ENCODE data around the gene POU6F2.

POU6F2 gene

DNA sequence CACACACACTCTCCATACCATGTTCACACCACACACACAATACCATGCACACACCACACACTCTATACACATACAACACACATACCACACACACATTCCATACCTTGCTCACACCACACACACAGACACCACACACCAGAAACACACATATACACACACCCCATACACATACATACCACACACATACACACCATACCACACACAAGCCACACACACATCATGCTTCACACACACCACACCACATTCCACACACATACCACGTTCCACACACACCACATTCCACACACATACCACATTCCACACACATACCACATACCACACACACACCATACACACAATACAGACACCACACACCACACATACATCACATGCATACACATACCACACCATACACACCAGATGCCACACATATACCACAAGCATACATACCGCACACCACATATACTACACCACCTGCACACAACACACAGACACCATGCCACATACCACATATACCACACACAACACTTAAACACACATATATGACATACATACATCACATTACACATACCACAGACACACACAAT, 282.7 kb downstream of the POU6F2 start:
- DNase-seq: no peak

DNA sequence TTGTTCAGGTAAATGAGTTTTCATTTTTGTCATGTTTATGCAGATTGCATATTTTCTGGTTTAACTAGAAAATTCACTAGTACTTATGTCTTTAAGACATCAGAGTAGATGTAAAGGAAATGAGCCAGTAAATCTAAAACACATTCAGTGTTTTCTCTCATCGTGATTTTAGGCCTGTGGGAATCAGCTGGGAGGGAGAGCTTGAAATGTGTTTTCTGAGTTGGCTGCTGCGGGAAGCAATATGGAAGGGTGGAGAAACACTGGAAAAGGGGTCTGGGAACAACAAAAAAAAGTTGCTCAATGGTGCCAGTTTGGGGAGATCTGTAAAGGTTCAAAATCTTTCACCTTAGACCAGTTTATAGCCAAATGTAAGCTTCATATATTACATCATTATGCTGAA, 284.1 kb downstream of the POU6F2 start:
- DNase-seq: no peak

DNA sequence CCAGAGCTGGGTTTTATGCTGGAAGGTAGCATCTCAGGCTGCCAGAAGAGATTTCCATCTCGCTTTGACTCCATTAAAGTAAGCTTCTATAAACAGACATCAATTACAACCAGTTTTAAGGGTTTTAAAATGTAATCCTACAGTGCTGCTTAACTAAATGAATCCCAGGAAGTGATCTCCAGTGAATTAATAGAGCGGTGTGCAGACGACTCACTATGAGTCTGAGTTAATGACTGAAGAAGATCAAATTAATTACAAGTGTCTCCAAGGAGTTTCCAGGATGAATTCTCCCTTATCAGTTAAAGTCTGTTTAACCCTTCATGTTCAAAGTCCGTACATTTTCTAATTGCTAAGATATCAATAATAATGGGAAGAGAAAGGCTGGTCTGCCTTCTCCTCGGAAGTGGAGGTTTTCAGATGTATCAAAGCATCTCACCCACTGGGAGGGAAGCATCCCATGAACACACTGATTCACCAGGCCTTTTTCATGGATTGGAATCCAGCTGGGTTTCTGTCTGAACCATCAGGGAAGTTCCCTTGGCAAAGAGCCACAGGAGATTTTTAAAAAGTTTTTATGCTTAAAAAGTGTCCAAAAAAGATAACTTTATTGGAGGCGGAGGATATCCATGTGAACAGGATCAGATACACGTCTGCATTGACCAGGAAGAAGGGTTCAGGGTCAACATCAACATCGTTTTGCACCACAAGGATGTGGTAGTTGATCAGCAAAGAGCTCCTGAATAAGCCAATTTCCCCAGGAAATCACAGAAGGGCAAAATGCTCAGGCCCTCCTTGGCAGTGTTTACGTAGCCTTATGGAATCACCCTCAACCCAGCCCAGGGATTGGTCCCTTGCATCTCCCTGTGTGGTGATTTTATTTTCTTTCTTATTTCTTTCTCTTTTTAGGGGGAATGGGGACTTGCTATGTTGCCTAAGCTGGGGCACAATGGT, 288.2 kb downstream of the POU6F2 start:
- DNase-seq: no peak

DNA sequence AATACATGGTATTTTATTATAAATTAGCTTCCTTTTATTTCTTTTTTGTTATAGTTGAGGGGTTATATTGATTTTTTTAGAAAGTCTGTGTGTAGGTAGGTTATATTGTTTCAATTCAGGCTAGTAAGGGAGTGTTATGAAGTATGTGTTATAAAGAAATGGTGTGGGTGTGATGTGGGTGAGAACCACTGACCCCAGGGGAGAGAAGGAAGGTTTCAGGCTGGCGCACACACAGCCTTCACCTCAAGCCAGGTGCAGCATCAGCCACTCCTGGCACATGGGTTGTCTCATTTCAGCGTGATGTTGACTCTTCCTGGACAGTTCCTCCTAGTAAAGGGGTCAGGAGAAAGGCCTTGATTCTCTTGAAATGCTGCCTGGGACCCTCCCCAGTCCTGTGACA, 291.3 kb downstream of the POU6F2 start:
- no peak for DNase-seq

DNA sequence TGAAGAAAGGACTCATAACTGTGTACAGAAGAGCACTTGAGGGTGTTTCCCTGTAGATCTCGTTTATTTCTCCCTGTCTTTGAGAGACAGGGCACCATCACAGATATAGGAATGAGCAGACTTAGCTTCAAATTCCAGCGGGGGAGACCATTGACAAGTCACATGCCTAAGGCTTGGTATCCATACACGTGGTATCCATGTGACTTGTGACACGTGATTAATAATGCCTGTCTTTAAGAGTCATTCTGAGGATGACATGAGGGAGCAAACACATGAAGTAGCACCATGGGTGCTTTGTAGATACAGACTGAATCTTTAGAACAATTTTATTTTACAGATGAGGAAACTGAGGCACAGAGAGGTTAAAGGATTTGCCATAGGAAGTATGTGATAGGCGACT, 292.3 kb downstream of the POU6F2 start:
- DNase-seq: no peak

DNA sequence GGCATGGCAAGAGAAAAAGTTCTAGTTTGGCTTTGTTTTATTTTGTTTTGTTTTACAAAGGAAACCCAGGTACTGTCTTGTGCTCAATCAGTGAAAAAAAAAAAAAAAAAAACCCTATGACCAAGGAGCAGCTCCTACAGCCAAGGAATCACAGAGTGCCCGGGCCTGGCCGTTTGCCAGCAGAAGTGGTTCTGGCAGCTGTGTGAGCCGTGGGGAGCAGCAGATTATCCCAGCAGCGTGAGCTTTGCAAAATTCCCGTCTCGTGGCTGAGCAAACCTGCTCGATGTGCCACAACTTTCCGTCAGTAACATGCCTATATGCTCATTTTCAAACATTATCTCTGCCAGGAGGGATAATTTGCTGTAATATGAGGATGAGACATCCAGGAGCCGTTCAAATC, 293.7 kb downstream of the POU6F2 start:
- DNase-seq: no peak

DNA sequence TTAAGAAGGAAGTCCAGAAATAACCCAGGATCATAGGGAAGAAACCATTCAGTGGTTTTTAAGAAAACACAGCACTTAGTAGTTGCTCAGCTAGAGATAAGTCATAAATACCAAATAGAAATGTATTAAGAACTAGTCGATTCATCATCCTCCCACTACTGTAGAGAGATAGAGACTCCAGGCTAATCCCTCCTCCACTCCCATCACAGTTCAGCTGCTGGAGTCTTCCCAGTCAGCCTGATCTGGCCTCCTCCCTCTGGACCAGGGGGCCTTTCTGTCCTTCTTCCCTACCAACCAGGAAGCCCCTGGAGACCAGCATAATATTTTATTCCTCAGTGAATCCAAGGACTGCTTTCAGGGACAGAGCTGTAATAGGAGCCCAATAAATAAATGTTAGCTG, 294.4 kb downstream of the POU6F2 start:
- DNase-seq: no peak

DNA sequence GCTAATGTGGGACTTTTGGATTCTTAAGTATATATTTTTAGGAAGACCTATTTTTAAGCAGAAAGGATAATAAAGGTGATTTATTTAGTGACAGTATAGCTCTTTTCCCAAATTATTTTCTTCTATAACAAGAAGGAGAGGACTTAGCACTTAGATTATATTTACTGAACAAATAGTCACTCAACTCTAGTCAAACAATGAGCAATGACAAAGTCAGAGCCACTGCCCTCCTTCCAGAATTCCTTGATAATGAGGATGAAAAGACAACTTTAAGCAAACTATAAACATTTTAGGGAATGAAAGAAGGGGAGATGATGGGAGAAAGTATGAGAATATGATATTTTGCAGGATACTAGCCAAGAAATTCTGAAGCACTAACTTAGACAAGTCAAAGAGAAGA, 295.0 kb downstream of the POU6F2 start:
- DNase-seq: no peak

DNA sequence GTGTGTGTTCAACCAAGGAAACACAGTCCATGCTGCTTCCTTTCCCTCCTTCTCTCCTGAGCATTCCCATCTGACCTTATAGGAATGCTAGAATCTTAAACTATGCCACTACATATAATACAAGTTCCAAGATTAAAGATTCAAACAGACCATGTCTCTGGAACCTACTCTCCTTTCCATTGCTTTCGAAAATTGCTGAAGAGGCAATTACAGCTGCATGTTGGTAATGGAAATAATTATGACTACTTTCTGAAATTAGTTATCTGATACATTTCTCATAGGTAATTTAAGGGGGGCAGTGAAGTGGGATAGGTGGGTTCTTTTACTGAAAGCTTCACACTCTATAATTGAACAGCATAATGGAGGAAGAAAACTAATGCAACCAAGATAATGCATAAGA, 302.6 kb downstream of the POU6F2 start:
- DNase-seq: no peak

DNA sequence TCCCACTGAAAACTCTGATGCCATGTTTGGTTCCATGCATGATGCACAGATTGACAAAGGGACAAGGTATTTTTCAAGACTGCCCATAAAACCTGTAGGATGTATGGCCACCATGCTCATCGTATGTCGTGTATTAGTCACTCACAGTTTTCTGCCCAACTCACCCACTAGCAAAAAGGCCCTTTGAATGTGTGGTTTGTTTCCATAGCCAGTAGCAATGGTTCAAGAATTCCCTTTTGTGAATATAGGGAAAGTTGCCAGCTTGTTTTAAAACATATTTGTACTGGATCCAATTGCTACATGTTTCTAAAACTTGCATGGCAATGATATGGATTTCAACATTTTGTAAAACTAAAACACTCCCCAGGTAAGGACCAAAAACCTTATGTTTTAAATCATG, 307.5 kb downstream of the POU6F2 start:
- no peak for DNase-seq

DNA sequence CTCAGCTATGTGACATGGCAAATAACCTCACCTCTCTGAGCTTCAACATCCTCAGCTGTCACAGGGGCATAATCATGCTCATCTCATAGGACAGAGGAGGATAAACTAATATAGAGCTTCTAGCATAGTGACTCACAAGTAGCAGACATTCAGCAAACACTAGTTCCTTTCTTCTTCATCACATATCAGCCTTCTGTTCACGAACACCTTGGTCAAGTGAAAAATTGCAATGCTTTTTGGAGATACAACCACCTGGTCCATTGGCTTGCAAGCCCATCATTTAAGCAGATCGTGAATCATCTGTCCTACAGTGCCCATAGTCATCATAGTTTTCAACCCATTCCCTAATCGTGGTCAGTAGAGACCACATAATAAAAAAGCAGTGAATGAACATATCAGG, 310.6 kb downstream of the POU6F2 start:
- no peak for DNase-seq

DNA sequence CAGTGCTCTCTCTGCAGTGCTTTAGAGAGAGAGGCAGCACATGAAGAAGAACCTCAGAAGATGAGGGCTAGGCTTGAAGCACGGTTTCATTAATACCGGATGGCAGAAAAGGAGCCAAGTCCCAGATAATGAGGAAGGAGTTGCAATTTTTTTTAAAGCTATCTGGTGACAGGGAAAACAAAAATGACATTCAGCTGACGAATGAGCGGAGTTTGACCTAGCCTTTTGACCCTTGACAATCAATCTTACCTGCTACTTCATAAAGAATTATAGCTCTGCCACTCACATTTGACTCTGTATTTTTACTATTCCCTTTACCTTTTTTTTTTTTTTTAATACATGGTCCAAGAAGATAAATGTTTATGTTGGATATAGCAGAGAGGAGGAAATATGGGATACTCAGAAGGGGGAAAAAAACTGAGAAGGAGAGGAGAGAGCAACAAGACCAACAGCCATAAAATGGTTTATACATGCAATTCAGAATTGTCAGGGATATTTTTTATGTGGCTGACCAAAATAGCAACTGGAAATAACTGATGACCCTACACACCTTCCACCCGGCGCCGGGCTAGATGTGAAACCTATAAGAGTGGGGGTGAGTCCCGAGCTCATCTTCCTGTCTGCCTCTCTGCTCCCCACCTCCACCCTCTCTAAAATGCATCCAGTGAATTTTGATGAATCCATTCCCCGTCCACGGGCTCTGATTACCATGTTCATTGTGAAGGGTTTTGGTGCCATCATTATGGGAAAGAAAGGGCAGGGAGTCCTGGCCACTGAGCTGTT, 314.1 kb downstream of the POU6F2 start:
- no peak for DNase-seq

DNA sequence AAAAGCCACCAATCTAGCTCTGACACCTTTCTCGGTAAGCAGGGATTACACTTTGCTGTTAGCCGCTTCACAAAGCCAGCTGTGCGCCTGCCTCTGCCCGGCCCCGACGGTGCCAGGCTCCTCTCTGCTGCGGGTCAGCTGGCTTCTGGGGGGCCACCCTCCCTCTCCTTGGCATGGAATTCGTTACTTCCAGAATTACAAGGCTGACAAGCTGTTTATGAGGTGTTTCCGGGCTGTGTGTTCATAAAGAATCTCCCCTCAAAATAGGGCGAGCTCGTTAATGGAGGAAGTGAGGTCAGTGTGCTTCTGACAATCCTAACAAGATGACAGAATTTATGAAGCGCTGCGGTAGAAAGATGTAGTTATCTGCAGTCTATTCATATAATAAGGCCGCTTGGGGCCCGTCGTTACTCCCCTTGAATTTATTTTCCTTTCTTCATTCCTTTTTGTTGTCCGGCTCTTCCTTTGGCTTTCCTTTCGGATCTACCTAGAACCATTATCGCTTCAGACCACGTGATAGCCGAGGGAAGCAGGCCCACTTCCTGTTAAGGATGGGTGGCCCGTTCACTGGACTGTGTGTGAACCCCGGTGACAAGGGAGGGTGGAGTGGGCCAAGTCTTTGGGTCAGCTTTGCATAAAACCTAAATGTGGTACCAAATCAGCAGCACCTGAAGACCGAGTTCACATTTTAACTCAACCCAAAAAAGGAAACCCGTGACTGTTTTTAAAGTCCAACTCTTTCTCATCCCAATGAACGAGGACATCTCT, 315.5 kb downstream of the POU6F2 start:
- no peak for DNase-seq

DNA sequence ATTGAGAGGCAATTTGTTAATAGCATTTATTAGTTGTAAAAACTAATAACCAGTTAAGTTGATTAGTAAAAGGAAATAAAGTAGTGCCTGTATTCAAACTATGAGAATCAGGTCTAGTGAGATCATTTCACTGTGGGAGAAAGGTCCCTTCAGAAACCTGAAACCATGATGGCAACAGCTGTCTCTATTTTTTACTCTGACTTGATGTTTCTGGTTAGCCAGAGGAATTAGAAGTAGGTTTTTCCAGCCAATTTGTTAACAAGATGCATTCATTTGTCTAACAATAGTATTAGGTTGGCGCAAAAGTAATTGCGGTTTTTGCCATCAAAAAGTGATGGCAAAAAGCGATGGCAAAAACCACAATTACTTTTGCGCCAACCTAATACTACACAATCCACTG, 316.3 kb downstream of the POU6F2 start:
- no peak for DNase-seq

DNA sequence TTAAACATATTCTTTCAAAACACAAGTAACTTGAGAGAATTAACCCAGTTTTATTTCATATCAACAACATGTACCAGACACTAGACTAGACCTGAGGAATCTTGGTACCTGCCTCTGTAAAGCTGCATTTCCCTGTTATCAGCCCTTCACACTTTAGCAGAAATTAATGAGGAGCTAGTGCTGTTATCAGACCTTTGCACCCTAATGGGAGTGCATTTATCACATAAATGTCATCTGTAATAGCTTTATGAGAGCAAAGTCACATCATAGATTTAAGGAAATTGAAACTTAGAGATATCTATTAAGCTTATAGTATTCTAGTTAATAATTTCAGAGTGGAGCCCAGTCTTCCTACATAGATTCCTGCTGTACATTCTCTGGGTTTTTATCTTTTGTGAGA, 318.1 kb downstream of the POU6F2 start:
- DNase-seq: no peak

DNA sequence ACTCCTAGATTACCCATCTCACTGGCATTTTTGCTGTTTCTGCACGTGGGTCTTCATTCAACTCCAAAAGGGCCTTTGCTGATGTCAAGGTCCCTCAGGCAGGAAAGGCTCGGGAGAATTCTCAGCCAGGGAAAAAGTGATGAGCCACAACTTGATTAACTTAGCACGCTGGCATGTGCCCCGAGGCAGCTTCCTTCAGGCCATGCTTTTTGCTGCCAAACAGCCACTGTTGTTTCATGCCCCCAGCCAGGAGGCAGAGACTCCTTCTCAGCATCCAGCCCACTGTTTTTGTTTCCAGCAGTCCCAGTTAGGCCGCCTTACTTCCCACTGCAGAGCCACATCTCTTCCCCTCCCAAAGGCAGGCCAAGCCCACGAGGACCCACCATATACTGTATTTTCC, 322.0 kb downstream of the POU6F2 start:
- DNase-seq: no peak

DNA sequence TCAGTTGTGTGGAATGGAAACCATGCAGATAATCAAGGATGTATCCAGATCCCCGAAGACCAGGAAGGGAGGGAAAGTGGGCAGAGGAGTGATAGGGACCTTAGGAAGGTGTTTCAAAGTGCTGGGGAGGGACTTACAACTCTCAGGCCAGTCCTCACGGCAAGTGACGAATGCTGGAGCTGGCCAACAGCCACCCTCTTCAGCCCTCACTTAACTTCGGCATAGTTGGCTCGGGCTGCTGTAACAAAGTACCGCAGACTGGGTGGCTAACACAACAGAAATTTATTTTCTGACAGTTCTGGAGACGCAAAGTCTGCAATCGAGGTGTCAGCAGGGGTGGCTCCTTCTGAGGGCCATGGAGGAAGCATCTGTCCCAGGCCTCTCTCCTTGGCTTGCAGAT, 322.6 kb downstream of the POU6F2 start:
- no peak for DNase-seq

DNA sequence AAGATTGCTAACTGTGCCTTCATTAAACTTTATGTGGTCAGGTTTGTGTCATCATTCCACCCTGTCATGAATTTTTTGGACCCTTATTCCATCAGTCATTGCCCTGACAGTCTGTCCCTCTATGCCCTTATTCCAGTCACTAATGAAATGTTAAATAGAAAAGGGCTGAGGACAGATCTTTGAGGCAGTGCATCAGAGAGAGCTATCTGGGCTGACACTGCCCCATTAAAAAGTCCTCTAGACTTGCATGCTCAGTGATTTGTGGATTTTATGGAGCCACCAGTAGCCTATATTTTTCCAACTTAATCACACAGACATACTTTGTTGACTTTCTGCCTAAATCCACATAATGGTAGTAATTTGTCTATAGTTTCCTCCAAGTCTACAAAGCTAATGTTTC, 323.8 kb downstream of the POU6F2 start:
- DNase-seq: no peak

DNA sequence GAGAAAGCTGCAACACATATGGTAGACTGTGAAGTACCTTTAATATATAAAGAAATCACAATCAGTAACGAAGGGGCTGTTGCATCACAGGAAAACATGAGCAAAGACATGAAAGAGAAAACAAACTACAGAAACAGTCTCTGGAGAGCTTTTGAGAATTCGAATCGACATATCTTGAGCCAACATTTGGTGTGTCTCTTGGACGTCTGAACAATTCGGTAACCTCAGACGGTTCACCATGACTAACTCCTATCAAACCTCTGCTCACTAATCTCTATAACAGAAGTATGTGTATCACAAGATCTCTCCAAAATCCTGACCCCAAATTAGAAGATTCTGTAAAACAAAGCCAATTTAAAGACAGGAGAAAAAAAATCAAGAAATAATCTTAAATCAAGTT, 326.5 kb downstream of the POU6F2 start:
- no peak for DNase-seq

DNA sequence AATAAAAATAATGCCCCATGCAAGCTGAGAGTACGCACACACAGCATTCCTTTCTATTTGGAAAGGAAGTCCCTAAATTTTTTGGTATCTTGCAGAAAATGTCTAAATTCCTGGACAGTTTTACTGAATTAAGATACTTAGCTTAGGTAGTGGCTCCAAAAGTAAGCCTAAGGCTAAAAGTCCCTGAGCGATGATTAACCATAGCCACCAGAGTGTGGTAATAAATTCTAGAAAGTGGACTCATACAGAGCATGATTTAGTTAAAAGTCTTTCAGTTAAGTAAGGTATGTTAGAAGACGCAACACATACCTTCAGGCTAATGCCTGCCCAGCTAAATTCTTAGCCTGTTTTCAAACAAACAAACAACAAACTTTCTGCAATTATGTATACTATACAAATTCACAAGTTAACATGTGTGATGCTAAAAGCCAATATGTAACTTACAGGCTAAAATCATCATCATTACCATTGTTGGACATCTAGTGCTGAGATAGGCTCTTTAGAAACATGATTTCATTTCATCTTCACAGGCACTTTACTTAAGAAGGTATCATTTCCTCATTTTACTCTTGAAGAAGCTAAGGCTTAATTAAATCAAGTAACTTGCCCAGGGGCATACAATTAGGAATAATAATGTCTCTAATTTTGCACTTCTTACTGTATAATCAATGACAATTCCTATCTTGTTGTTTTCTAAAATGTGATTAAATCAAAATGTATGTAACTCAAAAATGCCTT, 327.1 kb downstream of the POU6F2 start:
- no peak for DNase-seq

DNA sequence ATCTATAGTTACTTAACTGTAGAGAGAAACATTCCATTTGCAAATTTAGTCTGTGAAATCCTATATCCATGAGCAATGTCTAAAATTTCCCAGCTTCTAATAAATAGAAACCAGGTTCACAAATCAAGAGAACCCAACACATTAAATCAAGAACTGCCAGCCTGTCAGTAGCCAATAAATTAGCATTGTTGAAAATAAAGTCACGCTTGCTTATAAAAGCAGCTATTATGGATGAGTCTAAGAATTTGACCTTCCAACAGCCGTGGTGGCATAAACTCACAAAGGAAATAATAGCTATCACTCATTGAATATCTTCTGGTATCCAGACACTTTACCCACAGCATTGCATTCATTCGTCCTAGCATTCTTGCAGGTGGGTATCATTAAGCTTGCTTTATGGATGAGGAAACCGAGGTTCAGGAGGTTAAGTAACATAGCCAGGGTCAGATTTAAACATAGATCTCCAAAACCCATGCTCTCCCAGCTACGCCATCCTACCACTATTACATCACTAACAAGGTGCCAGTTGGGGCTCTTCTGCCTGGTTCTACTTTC, 328.4 kb downstream of the POU6F2 start:
- no peak for DNase-seq

DNA sequence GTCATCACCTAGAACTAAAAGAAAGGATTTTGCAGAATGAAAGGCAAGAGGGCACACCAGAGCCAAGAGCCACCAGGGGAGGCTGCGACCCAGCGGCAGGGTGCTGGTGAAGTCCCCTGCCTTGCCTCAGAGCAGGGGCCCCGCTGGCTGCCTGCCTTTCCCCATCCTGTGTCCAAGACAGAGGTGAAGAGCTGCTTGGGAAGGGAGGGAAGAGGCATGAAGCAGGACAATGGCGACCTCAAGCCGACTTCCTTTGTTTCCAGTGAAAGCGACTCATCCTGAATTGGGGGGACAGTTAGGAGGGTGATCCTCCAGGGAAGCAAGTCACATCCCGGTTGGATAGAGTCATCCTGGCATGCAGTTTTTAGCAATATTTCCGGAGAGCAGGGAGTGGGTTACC, 333.0 kb downstream of the POU6F2 start:
- DNase-seq: no peak
